Endothelial cell of umbilical vein (primary cell): Measurements from ENCODE around the gene CROCC2. TPM values are rescaled to one million over a fixed set of nuclear protein-coding genes. Genes with fewer than 3 reads are reported as not detected.

Experiments
- BruUV-seq: library from RNA; stranded (reverse); fragments of 400-500 nt; replicated peaks from 2 replicates; lab custom pipeline; 2021; lab: Mats Ljungman, UMichigan
- CTCF ChIA-PET: fragments of 300-600, 350-600 bp; sonication (Branson Sonifier 250); formaldehyde crosslinking; loops from one replicate; lab custom pipeline; 2021; ENCODE audit warnings: antibody characterized with exemption, inconsistent platforms; lab: Charles Lee
- POLR2A ChIA-PET: fragments of 300-600, 350-600 bp; sonication (Branson Sonifier 250); formaldehyde crosslinking; loops from one replicate; lab custom pipeline; 2021; ENCODE audit warnings: antibody characterized with exemption, inconsistent platforms; lab: Charles Lee
- DNase-seq: peaks from one replicate; pipeline ENCODE4 v3.0.0-alpha.2; 2011; ENCODE audit warnings: low read depth, low spot score
- FAIRE-seq: peaks from 2 replicates; lab custom pipeline; 2011; peaks lifted over from hg19 to GRCh38; lab: Jason Lieb, UNC
- H2AFZ ChIP-seq: 2 replicates; pipeline ENCODE4 v1.6.0; 2012; ENCODE audit warnings: low read depth, low read length, control low read depth, inconsistent platforms
- H3K27ac ChIP-seq: 2 replicates; pipeline ENCODE4 v1.5.1; 2011; ENCODE audit warnings: low read depth, mild to moderate bottlenecking, control low read depth, low read length, moderate library complexity; ENCODE audit not compliant: insufficient read depth
- H3K27me3 ChIP-seq, 2 experiments: 2 replicates each; pipeline versions ENCODE4 v1.6.0 to v1.6.1; 2011; ENCODE audit warnings: low read length in 2 of 2, mixed read lengths in 1 of 2; ENCODE audit not compliant: control insufficient read depth in 2 of 2, insufficient read depth in 2 of 2
- H3K36me3 ChIP-seq, 2 experiments: 2 replicates in 1 of 2; 3 replicates in 1 of 2; pipeline ENCODE4 v1.5.1; 2011; ENCODE audit warnings: low read length in 2 of 2, mild to moderate bottlenecking in 1 of 2, moderate library complexity in 1 of 2; ENCODE audit not compliant: control insufficient read depth in 2 of 2, insufficient read depth in 2 of 2; ENCODE audit errors: extremely low read depth in 1 of 2
- H3K4me1 ChIP-seq: 3 replicates; pipeline ENCODE4 v1.5.1; 2011; ENCODE audit warnings: mild to moderate bottlenecking, low read length; ENCODE audit not compliant: control insufficient read depth, insufficient read depth; ENCODE audit errors: extremely low read depth
- H3K4me2 ChIP-seq: 2 replicates; pipeline ENCODE4 v1.6.1; 2011; ENCODE audit warnings: low read length, control low read depth, mixed read lengths; ENCODE audit not compliant: insufficient read depth
- H3K4me3 ChIP-seq, 3 experiments: fragments of 200-600 bp in 1 of 3; sonication (generic), shearing (Covaris generic) in 1 of 3; replicated peaks in 1 of 3; 2 replicates each; pipeline ENCODE4 v1.5.1; 2011 to 2016; ENCODE audit warnings: control low read depth in 3 of 3, low read length in 3 of 3, mild to moderate bottlenecking in 2 of 3, inconsistent platforms in 1 of 3, low read depth in 1 of 3, moderate library complexity in 1 of 3; ENCODE audit not compliant: insufficient read depth in 1 of 3
- H3K79me2 ChIP-seq: 2 replicates; pipeline ENCODE4 v1.6.0; 2012; ENCODE audit warnings: low read length, inconsistent platforms; ENCODE audit not compliant: control insufficient read depth, insufficient read depth
- H3K9ac ChIP-seq: replicated peaks from 2 replicates; pipeline ENCODE3; 2011; ENCODE audit warnings: low read length, control low read depth; ENCODE audit not compliant: insufficient read depth; ENCODE audit errors: extremely low read depth
- H3K9me1 ChIP-seq: replicated peaks from 3 replicates; pipeline ENCODE4 v1.6.0; 2011; ENCODE audit warnings: mild to moderate bottlenecking, low read length; ENCODE audit not compliant: control insufficient read depth, insufficient read depth; ENCODE audit errors: extremely low read depth
- H3K9me3 ChIP-seq: replicated peaks from 2 replicates; pipeline ENCODE4 v1.5.1; 2012; ENCODE audit warnings: low read length, inconsistent platforms; ENCODE audit not compliant: control insufficient read depth, insufficient read depth
- H4K20me1 ChIP-seq: replicated peaks from 2 replicates; pipeline ENCODE3; 2011; ENCODE audit warnings: mild to moderate bottlenecking, low read length; ENCODE audit not compliant: control insufficient read depth, insufficient read depth; ENCODE audit errors: extremely low read depth
- CTCF ChIP-seq, 2 donors: IDR thresholded peaks; 1 replicate in 1 of 2; 2 replicates in 1 of 2; pipeline ENCODE4 v1.5.1; 2011; ENCODE audit warnings: low read length in 2 of 2, mild to moderate bottlenecking in 2 of 2, moderate library complexity in 2 of 2, control low read depth in 1 of 2, inconsistent platforms in 1 of 2, low read depth in 1 of 2; ENCODE audit not compliant: insufficient read depth in 1 of 2; ENCODE audit errors: extremely low read depth in 1 of 2
- EZH2 ChIP-seq: IDR thresholded peaks from 2 replicates; pipeline ENCODE4 v1.6.1; 2012; ENCODE audit warnings: borderline replicate concordance, low read depth, mild to moderate bottlenecking, moderate library complexity, low read length, inconsistent platforms; ENCODE audit not compliant: severe bottlenecking
- FOS ChIP-seq: IDR thresholded peaks from 2 replicates; pipeline ENCODE4 v1.6.1; 2011; ENCODE audit warnings: mild to moderate bottlenecking, low read length, moderate library complexity, borderline replicate concordance; ENCODE audit not compliant: insufficient read depth
- GATA2 ChIP-seq: IDR thresholded peaks from 2 replicates; pipeline ENCODE4 v1.7.0; 2011; ENCODE audit warnings: low read depth, mild to moderate bottlenecking, moderate library complexity, mixed read lengths, low read length; ENCODE audit not compliant: insufficient read length, insufficient read depth
- JUN ChIP-seq: IDR thresholded peaks from 2 replicates; pipeline ENCODE4 v1.6.1; 2011; ENCODE audit warnings: borderline replicate concordance, low read depth; ENCODE audit not compliant: insufficient read length, insufficient read depth
- MAX ChIP-seq: IDR thresholded peaks from 2 replicates; pipeline ENCODE4 v1.6.1; 2011; ENCODE audit not compliant: insufficient read depth, insufficient read length
- MYC ChIP-seq: IDR thresholded peaks from one replicate; pipeline ENCODE4 v1.6.1; 2011; ENCODE audit warnings: mild to moderate bottlenecking, low read depth, low read length
- POLR2A ChIP-seq: IDR thresholded peaks from 2 replicates; pipeline ENCODE4 v1.6.1; 2012; ENCODE audit warnings: low read depth, mild to moderate bottlenecking, control low read depth, low read length
- POLR2AphosphoS5 ChIP-seq: IDR thresholded peaks from 2 replicates; pipeline ENCODE4 v1.6.1; 2012; ENCODE audit warnings: low read depth, mild to moderate bottlenecking, control low read depth, low read length, moderate library complexity; ENCODE audit not compliant: insufficient read depth
- dilution Hi-C: fragments of 300-500 bp; cut with MboI; formaldehyde crosslinking; loops from one replicate; pipeline ENCODE4 v1.15.0; 2019; ENCODE audit warnings: low sequenced_read_pairs; ENCODE audit not compliant: extremely low pct_ligation_motif_present
- intact Hi-C: fragments of 100-400 bp; cut with micrococcal nuclease; formaldehyde crosslinking; loops from one replicate; pipeline ENCODE4 v1.10.0; 2022
- polyA plus RNA-seq, 4 experiments: library from polyadenylated mRNA; depleted of rRNA in 3 of 4; stranded (reverse) in 3 of 4; unstranded in 1 of 4; fragments of >200 nt; gene quantifications; 2 replicates each; pipeline versions ENCODE4 v1.2.1 to v1.2.3, GENCODE V29; 2011 to 2012; ENCODE audit warnings: missing spikeins in 1 of 4
- total RNA-seq: library from RNA; stranded (reverse); gene quantifications from 2 replicates; pipeline ENCODE4 v1.2.3, GENCODE V29; 2021

The CROCC2 gene
- total and polyA plus RNA-seq, 2 donors (not counting 3 experiments of a cell fraction or from before 2014, with no cell fraction given): not detected

GRCh38 chr2:240981871-240982800 lies 76.0 kb downstream of the CROCC2 start:
- no peaks in the 10 kb centered on the region for H3K36me3 ChIP-seq
- peaks cover 7 to 8% of the 10 kb centered on the region in 2 experiments for H3K27me3 ChIP-seq
- H2AFZ ChIP-seq: no peak overlapping the region
- no TSS peak for BruUV-seq
- ChIA-PET POLR2A (no interaction called here), CTCF (interaction anchor here (0.6 to 2.7 kb wide), 8 partner anchors 10 to 956 kb away, joined by 3 to 26 read pairs (median 4); no protein-coding TSS in a partner anchor)
- dilution Hi-C loops: no loop called here
- H3K79me2 ChIP-seq: no peaks in the 10 kb centered on the region
- no peaks in the 10 kb centered on the region for H3K9me3 ChIP-seq
- H3K27ac ChIP-seq: no peak overlapping the region
- H3K4me3 ChIP-seq: no peak overlapping the region
- no peak overlapping the region for H3K4me2 ChIP-seq
- TF ChIP-seq POLR2A (no peak), JUN (no peak), FOS (no peak), MAX (no peak), EZH2 (no peak), CTCF (IDR thresholded peaks at IDR 0.05; ENCODE audit: extremely low read depth in 1 of 2, insufficient read depth in 1 of 2, low read depth in 1 of 2, low read length in 2 of 2) (no peak), POLR2AphosphoS5 (no peak), GATA2 (no peak), MYC (no peak)
- no peaks in the 10 kb centered on the region for H4K20me1 ChIP-seq
- DNase-seq (no peak), FAIRE-seq (no peak)
- peaks cover 7% of the 10 kb centered on the region for H3K4me1 ChIP-seq
- intact Hi-C loops: no loop called here
- no peaks in the 10 kb centered on the region for H3K9me1 ChIP-seq
- no peak overlapping the region for H3K9ac ChIP-seq
